ENCODE results near the gene PPP1R12B. TPM values are rescaled to one million over a fixed set of nuclear protein-coding genes. Genes with fewer than 3 reads are reported as not detected.

Gene PPP1R12B
- total RNA-seq, result 100 to 1,000 TPM in 1 of 2 donors, 10 to 100 TPM in 1; 71.0 to 104 TPM
- long read RNA-seq, partial matches to known transcripts, result 4 of 43 reads
- long read RNA-seq, other reads (novel, unspliced or antisense), result 39 of 43 reads

DNA sequence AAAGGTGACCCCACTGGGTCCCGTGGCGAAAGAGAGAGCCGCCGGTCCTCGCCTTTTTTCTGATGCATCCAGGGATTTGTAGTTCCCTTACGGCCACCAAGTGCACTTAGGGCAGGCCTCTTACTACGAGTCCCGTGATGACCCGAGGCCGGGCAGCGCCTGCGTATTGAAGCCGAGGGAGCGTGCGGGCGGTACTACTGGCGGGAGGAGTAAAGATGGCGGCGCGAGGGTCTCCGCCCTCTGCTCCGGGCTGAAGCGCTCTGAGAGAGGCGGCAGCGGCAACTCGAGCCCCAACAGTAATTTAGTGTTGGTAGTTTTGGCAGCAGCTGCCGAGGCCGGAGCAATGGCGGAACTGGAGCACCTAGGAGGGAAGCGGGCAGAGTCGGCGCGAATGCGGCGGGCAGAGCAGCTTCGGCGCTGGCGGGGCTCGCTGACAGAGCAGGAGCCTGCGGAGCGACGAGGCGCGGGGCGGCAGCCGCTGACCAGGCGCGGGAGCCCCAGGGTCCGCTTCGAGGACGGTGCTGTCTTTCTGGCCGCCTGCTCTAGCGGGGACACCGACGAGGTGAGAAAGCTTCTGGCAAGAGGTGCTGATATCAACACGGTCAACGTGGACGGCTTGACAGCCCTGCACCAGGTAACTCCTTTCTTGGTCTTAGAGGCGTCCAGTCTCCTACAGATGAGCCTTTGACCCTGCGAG, at the start of gene PPP1R12B:
PPP1R12B (plus strand) TSS at position 191 of the 697 bp plus-strand sequence; CDS start at position 344, 153 bp downstream.
- DNase-seq (peak; percentile 96 to 98), ATAC-seq (peak; percentile 97)
- intact Hi-C loops (cut with DNase I, micrococcal nuclease), result loop anchor here in 1 of 2 donors (10.0 kb wide), 1 partner anchor 376 kb away; no protein-coding TSS in a partner anchor

DNA sequence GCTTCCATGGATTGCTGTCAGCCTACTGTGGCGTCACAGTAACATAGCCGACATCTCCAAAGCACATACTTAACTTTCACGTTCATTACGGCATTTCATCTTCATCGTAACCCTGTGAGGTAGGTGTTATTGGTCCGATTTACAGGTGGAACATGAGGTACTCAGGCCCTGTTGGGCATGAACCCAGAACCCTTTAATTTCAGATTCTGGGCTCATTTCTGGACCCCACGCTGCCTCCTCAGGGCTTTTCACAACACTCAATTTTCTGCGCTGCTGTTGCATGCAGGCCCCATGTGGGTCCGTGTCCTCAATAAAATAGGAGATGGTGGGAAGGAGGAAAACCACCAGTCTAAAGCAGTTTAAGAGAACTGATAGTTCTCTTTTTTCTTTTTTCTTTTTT, 46.3 kb upstream of the PPP1R12B start:
- intact Hi-C loops (cut with DNase I, micrococcal nuclease), result no loop called here
- ATAC-seq (no peak), DNase-seq (no peak)

- intact Hi-C loops (cut with DNase I, micrococcal nuclease), result no loop called here
- DNase-seq (no peak), ATAC-seq (no peak)
These were observed 44.1 kb upstream of the PPP1R12B start for GRCh38 chr1:202304375-202304774.

GRCh38 chr1:202305168-202305567, 43.3 kb upstream of the PPP1R12B start:
- DNase-seq (no peak), ATAC-seq (no peak)
- intact Hi-C loops (cut with DNase I, micrococcal nuclease), result no loop called here

DNA sequence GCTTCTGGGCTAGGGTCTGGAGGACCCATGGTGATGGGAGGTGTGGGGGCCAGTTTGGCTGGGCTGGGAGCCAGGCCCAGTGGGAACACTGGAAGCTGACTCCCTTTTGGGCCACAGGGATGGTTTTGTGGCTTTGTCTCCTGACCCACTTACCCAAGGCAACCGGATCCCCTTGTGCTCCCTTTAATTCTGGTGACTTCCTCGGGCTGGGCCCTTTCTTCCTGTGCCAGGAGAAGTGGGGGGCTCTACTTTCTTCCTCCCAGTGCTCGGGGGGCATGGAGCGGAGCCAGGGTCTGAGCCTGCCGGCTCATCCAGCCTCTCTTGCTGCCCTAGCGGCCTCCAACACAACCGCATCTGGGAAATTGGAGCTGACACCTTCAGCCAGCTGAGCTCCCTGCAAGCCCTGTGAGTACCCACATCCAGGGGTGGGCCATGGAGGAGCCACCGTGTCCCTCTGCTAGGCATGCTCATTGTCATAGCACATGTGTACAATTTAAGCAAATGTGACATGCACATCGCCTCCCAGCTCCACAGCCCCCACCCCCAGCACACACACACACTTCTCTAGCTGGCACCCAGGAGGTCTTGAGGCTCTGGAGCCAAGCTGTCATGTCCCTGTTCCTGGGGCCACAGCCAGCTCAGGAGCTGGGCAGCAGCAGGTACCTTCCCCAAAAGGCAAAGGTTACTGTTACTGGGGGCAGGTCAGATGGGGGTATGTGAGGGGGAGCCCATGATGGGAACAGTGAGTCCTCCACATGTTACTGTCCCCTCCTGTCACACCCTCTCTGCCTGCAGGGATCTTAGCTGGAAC, 41.8 kb upstream of the PPP1R12B start:
- DNase-seq (no peak), ATAC-seq (no peak)
- intact Hi-C loops (cut with DNase I, micrococcal nuclease), result no loop called here

DNA sequence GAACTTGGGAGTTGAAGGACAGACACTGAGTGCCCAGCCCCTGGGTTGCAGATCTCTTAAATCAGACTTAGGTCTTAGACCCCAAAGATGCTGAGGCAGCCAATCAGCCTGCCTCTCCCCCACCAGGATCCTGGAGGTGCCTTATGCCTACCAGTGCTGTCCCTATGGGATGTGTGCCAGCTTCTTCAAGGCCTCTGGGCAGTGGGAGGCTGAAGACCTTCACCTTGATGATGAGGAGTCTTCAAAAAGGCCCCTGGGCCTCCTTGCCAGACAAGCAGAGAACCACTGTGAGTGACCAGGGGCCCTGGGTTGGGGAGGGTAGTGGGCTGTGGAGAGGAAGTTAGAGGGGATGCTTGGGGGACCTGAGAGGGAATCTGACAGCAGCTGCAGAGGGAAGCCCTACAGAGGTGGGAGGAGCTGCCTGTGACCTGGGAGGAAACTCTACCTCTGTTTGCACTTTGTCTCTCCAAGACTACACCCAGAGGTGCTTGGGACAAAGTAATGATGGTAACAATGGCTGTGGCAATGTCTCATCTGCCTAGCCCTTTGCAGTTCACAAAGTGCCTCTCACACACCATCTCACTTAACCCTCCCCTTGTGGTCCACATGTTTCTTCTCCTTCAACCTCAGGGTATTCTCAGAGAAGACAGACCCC, 38.3 kb upstream of the PPP1R12B start:
- intact Hi-C loops (cut with DNase I, micrococcal nuclease), result loop anchor here (5.0 kb wide), 2 partner anchors 113 to 118 kb away; partner anchors contain the start of gene LGR6 (in 1 of the 2)
- DNase-seq, result no peak
- peak; percentile 75 for ATAC-seq

DNA sequence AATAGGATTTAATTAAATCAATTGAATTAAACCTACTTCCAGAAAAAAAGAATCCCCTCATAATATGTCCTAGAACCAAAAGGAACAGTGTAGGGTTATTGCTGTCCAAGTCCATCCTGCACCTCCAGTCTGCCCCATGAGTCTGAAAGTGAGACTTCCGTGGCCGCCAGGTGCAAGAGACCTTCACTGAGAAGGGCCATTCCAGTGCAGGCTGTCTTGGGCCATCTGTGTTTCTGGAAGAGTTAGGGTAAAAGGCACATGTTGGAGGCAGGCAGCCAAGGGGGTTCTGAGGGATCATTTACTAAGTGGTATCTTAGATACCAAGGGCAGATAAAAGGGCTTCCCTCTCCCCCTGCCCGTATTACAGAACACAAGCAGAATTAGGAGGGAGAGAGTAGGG, 37.8 kb upstream of the PPP1R12B start:
- intact Hi-C loops (cut with DNase I, micrococcal nuclease), result loop anchor here (5.0 kb wide), 2 partner anchors 113 to 118 kb away; partner anchors contain the start of gene LGR6 (in 1 of the 2)
- DNase-seq, result no peak
- no peak for ATAC-seq

GRCh38 chr1:202311875-202312635, 36.4 kb upstream of the PPP1R12B start:
- ATAC-seq, result no peak
- DNase-seq, result no peak
- intact Hi-C loops (cut with DNase I, micrococcal nuclease), result loop anchor here (5.0 kb wide), 2 partner anchors 115 to 120 kb away; partner anchors contain the start of gene LGR6 (in 1 of the 2)

- ATAC-seq (peak; percentile 98), DNase-seq (peak; percentile 71 to 86)
- intact Hi-C loops (cut with DNase I, micrococcal nuclease), result no loop called here
These were observed 32.8 kb upstream of the PPP1R12B start for GRCh38 chr1:202315576-202316168.

DNA sequence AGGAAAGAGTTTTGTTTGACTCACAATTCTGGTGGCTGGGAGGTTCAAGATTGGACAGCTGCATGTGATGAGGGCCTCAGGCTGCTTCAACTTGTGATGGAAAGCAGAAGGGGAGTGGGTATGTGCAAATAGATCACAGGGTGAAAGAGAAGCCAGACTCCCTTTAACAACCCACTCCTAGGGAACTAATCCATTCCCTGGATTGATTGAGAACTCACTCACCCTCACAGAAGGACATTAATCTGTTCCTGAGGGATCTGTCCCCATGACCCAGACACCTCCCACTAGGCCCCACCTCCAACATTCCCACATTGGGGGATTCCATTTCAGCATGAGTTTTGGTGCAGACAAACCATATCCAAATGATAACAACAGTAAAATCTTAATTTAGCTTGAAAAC, 32.3 kb upstream of the PPP1R12B start:
- ATAC-seq (peak; percentile 14), DNase-seq (no peak)
- intact Hi-C loops (cut with DNase I, micrococcal nuclease), result no loop called here

GRCh38 chr1:202317941-202318925, 30.3 kb upstream of the PPP1R12B start:
- ATAC-seq (no peak), DNase-seq (no peak)
- intact Hi-C loops (cut with DNase I, micrococcal nuclease), result no loop called here

DNA sequence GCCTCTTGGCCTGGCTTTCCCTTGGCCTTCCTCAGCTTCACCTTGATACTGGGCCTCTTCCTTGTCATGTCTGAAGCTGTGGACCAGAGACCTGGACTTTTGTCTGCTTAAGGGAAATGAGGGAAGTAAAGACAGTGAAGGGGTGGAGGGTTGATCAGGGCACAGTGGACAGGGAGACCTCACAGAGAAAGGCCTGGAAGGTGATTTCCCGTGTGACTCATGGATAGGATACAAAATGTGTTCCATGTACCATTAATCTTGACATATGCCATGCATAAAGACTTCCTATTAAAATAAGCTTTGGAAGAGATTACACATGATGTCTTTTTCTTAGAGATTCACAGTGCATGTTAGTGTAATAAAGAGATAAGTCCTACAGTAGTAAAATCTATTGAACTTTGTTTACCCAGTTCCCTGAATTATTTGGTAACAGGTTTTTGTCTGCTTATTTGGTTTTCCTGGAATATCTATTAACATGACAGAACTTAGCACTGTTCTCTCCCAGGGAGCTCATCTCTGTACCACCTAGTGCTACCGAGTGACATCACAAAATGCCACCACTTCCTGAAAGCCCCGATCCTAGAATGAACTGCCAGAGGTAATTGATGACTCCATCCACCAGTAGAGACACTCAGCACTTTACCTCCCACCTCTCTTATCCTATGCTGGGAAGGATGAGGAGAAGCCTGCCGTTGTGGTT, 29.0 kb upstream of the PPP1R12B start:
- intact Hi-C loops (cut with DNase I, micrococcal nuclease), result no loop called here
- ATAC-seq, result no peak
- DNase-seq, result no peak

DNA sequence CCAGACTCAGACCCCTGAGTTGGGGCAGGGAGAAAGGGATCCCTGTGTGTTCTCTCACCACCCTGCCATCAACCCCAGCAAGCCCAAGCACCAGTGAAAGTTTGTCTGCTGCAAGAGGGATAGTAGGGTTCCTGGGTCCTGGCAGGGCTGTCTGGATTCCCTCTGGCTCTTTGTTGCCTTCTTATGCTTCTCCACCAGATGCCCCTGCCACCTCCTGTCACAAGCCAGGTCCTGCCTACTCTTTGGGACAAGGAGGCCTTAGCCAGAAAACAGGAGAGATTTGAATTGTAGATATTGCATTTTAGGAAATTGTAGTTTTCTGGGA, 28.5 kb upstream of the PPP1R12B start:
- ATAC-seq (no peak), DNase-seq (no peak)
- intact Hi-C loops (cut with DNase I, micrococcal nuclease), result no loop called here

DNA sequence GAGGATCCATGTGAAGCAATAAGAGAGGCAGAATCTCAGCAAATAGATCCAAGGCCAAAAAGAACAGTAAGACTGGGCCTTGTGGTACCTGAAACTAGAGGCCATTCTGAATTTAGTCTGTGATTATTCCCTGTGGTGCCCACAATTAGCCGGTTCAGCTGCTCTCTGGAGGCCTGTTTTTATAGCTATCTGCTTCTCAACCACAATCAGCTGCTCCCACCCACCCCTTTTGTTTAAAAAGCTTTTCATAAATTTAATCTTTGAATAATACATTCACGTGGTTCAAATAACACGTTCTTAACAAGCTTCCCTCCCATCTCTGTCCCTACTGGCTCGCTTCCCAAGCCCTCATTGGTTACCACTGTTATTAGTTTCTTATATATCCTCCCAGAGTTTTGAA, 24.8 kb upstream of the PPP1R12B start:
- DNase-seq (no peak), ATAC-seq (no peak)
- intact Hi-C loops (cut with DNase I, micrococcal nuclease), result no loop called here

GRCh38 chr1:202324646-202325045, 23.9 kb upstream of the PPP1R12B start:
- DNase-seq (no peak), ATAC-seq (no peak)
- intact Hi-C loops (cut with DNase I, micrococcal nuclease), result no loop called here

DNA sequence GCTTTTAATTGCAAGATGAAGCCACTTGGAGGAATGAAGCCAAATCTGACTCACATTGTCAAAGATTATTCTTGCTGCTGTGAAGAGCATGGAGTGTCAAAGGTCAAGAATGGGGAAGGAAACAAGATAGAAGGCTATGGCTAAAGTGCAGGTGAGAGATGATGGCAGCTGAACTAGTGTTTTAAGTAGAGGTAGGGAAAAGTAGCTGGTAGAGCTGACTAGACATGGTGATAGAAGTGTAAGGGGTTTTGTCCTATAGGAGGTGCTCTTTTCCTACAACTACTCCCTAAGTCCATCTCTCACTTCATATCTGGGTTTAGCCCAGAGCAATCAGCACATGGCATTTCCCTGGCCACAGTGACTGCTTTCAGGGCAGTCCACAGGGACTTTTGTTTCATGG, 18.6 kb upstream of the PPP1R12B start:
- no peak for ATAC-seq

GRCh38 chr1:202333861-202334260, 14.6 kb upstream of the PPP1R12B start:
- intact Hi-C loops (cut with DNase I, micrococcal nuclease), result no loop called here

More for the DNA sequence above, 18.6 kb upstream of the PPP1R12B start:
- DNase-seq, result no peak
- intact Hi-C loops (cut with DNase I, micrococcal nuclease), result no loop called here

More at GRCh38 chr1:202333861-202334260, 14.6 kb upstream of the PPP1R12B start:
- DNase-seq, result no peak
- ATAC-seq, result no peak
